ENCODE data around the gene JMJD1C.

- TF ChIP-seq, protein P1, sequence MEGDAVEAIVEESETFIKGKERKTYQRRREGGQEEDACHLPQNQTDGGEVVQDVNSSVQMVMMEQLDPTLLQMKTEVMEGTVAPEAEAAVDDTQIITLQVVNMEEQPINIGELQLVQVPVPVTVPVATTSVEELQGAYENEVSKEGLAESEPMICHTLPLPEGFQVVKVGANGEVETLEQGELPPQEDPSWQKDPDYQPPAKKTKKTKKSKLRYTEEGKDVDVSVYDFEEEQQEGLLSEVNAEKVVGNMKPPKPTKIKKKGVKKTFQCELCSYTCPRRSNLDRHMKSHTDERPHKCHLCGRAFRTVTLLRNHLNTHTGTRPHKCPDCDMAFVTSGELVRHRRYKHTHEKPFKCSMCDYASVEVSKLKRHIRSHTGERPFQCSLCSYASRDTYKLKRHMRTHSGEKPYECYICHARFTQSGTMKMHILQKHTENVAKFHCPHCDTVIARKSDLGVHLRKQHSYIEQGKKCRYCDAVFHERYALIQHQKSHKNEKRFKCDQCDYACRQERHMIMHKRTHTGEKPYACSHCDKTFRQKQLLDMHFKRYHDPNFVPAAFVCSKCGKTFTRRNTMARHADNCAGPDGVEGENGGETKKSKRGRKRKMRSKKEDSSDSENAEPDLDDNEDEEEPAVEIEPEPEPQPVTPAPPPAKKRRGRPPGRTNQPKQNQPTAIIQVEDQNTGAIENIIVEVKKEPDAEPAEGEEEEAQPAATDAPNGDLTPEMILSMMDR (IDR thresholded peaks at IDR 0.05): no peak
- no peak for TF ChIP-seq POLR2A (IDR thresholded peaks at IDR 0.05)
These were observed 29.2 kb upstream of the JMJD1C start for GRCh38 chr10:63494951-63495350.
